K562 (cell line): ENCODE results near the gene XRCC5. TPM values are rescaled to one million over a fixed set of nuclear protein-coding genes. Genes with fewer than 3 reads are reported as not detected.

ENCODE experiments used
- ATAC-seq: fragments of 200-7000 bp; cut with Tn5 transposase; 3 replicates; pipeline ENCODE4 v1.9.1; 2020; ENCODE audit warnings: moderate library complexity
- BruUV-seq: library from RNA; stranded (reverse); fragments of 400-500 nt; replicated peaks from 2 replicates; lab custom pipeline; 2021; lab: Mats Ljungman, UMichigan
- CTCF ChIA-PET: fragments of 300-600 bp; formaldehyde crosslinking; extraction: SDS; loops from one replicate; lab custom pipeline; 2021; ENCODE audit warnings: low intra/inter-chr PET ratio; lab: Yijun Ruan, JAX
- POLR2A ChIA-PET: fragments of 300-600, 350-650 bp; sonication (Branson Sonifier 250); formaldehyde crosslinking; extraction: SDS; loops from one replicate; lab custom pipeline; 2021; ENCODE audit warnings: antibody characterized with exemption, inconsistent platforms; lab: Yijun Ruan, JAX
- DNase-seq, 4 experiments: peaks; one replicate each; pipeline versions ENCODE4 v3.0.0 to v3.0.0-alpha.2; 2011 to 2018; ENCODE audit warnings: low spot score in 3 of 4, mixed read lengths in 3 of 4; ENCODE audit errors: extremely low read depth in 1 of 4
- FAIRE-seq: peaks from 2 replicates; lab custom pipeline; 2011; peaks lifted over from hg19 to GRCh38; lab: Jason Lieb, UNC
- H2AFZ ChIP-seq: 2 replicates; pipeline ENCODE4 v1.6.0; 2011; ENCODE audit warnings: low read depth, low read length, control low read depth, inconsistent platforms
- H3K27ac ChIP-seq: fragments of 200-600 bp; 3 replicates; pipeline ENCODE4 v1.8.0; 2011; ENCODE audit warnings: low read depth, mild to moderate bottlenecking, control low read depth, inconsistent platforms, low read length, moderate library complexity, mixed read lengths; ENCODE audit errors: extremely low read depth
- H3K27me3 ChIP-seq, 2 experiments: fragments of 300-600 bp in 1 of 2; 2 replicates in 1 of 2; 3 replicates in 1 of 2; pipeline versions ENCODE4 v1.6.0 to v1.8.0; 2011; ENCODE audit warnings: inconsistent platforms in 2 of 2, low read length in 2 of 2, mild to moderate bottlenecking in 1 of 2, mixed read lengths in 1 of 2, moderate library complexity in 1 of 2; ENCODE audit not compliant: control insufficient read depth in 2 of 2, insufficient read depth in 2 of 2
- H3K36me3 ChIP-seq: fragments of 300-600 bp; 3 replicates; pipeline ENCODE4 v1.8.0; 2011; ENCODE audit warnings: mild to moderate bottlenecking, low read length, inconsistent platforms; ENCODE audit not compliant: control insufficient read depth, insufficient read depth
- H3K4me1 ChIP-seq, 2 experiments: fragments of 200-600 bp in 1 of 2; replicated peaks in 1 of 2; 2 replicates in 1 of 2; 3 replicates in 1 of 2; pipeline versions ENCODE4 v1.5.1 to v1.8.0; 2011; ENCODE audit warnings: inconsistent platforms in 2 of 2, low read length in 2 of 2, mild to moderate bottlenecking in 1 of 2, mixed read lengths in 1 of 2, moderate library complexity in 1 of 2; ENCODE audit not compliant: control insufficient read depth in 2 of 2, insufficient read depth in 2 of 2
- H3K4me2 ChIP-seq: 2 replicates; pipeline ENCODE4 v1.6.1; 2011; ENCODE audit warnings: low read length, control low read depth, inconsistent platforms, mixed read lengths; ENCODE audit not compliant: insufficient read depth
- H3K4me3 ChIP-seq: fragments of 200-600 bp; sonication (generic), shearing (Covaris generic); 2 replicates; pipeline ENCODE4 v1.5.1; 2016; ENCODE audit warnings: control low read depth, inconsistent platforms
- H3K79me2 ChIP-seq: fragments of 200-600 bp; 3 replicates; pipeline ENCODE4 v1.8.0; 2011; ENCODE audit warnings: low read length, inconsistent platforms; ENCODE audit not compliant: control insufficient read depth, insufficient read depth
- H3K9ac ChIP-seq, 2 experiments: 2 replicates each; pipeline versions ENCODE4 v1.6.0 to v1.6.1; 2011; ENCODE audit warnings: low read depth in 2 of 2, low read length in 2 of 2, control low read depth in 1 of 2, inconsistent platforms in 1 of 2, mild to moderate bottlenecking in 1 of 2, mixed read lengths in 1 of 2; ENCODE audit not compliant: insufficient read depth in 1 of 2
- H3K9me1 ChIP-seq: one replicate; pipeline ENCODE4 v1.6.0; 2011; ENCODE audit warnings: inconsistent platforms, mild to moderate bottlenecking, low read length, moderate library complexity; ENCODE audit not compliant: control insufficient read depth, insufficient read depth
- H3K9me3 ChIP-seq: replicated peaks from 2 replicates; pipeline ENCODE4 v1.5.1; 2011; ENCODE audit warnings: low read depth, low read length, inconsistent platforms; ENCODE audit not compliant: control insufficient read depth, insufficient read depth
- H4K20me1 ChIP-seq: replicated peaks from 2 replicates; pipeline ENCODE4 v1.6.1; 2011; ENCODE audit warnings: low read length, inconsistent platforms, mixed read lengths; ENCODE audit not compliant: control insufficient read depth, insufficient read depth
- ARID1B ChIP-seq: fragments of 450-650 bp; IDR thresholded peaks from 2 replicates; pipeline ENCODE4 v1.6.1; 2016; ENCODE audit warnings: antibody characterized with exemption, mild to moderate bottlenecking, inconsistent platforms
- CC2D1A ChIP-seq: fragments of 450-650 bp; IDR thresholded peaks from 2 replicates; pipeline ENCODE4 v1.6.1; 2017; ENCODE audit warnings: mild to moderate bottlenecking
- GABPB2 ChIP-seq: fragments of 250-450 bp; sonication (Bioruptor Pico); conservative IDR thresholded peaks from 2 replicates; pipeline ENCODE4 v1.5.1; 2021; ENCODE audit warnings: mild to moderate bottlenecking
- JUND ChIP-seq, 2 experiments: IDR thresholded peaks; 2 replicates in 1 of 2; 3 replicates in 1 of 2; pipeline ENCODE4 v1.6.1; 2011; ENCODE audit warnings: borderline replicate concordance in 2 of 2, low read depth in 2 of 2, low read length in 2 of 2, improper control_type of control experiment in 1 of 2, missing biosample characterization in 1 of 2, missing genetic modification characterization in 1 of 2, missing genetic modification reagents in 1 of 2
- NFYB ChIP-seq: IDR thresholded peaks from 2 replicates; pipeline ENCODE4 v1.6.1; 2011; ENCODE audit warnings: mild to moderate bottlenecking, moderate library complexity; ENCODE audit not compliant: insufficient read length; ENCODE audit errors: extremely low read depth
- PHF21A ChIP-seq: fragments of 450-650 bp; IDR thresholded peaks from 2 replicates; pipeline ENCODE4 v1.6.1; 2017; ENCODE audit warnings: low read depth, borderline replicate concordance
- POLR2AphosphoS2 ChIP-seq: IDR thresholded peaks from 2 replicates; pipeline ENCODE4 v1.6.1; 2012; ENCODE audit warnings: low read length, improper control_type of control experiment
- SMAD1 ChIP-seq: fragments of 150-350 bp; IDR thresholded peaks from 2 replicates; pipeline ENCODE4 v1.6.1; 2014; ENCODE audit warnings: low read length, low read depth; ENCODE audit not compliant: partially characterized antibody
- SP1 ChIP-seq: sonication (generic); formaldehyde crosslinking; IDR thresholded peaks from 2 replicates; pipeline ENCODE4 v1.8.1; 2022; ENCODE audit warnings: mild to moderate bottlenecking, missing genetic modification reagents
- SRSF1 ChIP-seq: fragments of 200-400 bp; formaldehyde crosslinking; IDR thresholded peaks from 2 replicates; pipeline ENCODE4 v1.6.1; 2017; ENCODE audit warnings: mild to moderate bottlenecking, low read depth, low read length, moderate library complexity
- ZEB2 ChIP-seq: fragments of 450-650 bp; IDR thresholded peaks from 2 replicates; pipeline ENCODE4 v1.6.1; 2016
- ZNF57 ChIP-seq: fragments of 450-650 bp; formaldehyde crosslinking; IDR thresholded peaks from 2 replicates; pipeline ENCODE4 v1.4.0; 2020; ENCODE audit warnings: mild to moderate bottlenecking, moderate library complexity
- WGBS: fragments of 100-300 bp; shearing (Covaris generic); methylation state at CpG from one replicate; pipeline ENCODE4 v1.1.6; 2016; ENCODE audit warnings: low coverage, mixed read lengths; ENCODE audit not compliant: insufficient coverage; ENCODE audit errors: missing lambda C conversion rate; 5-methylcytosine and 5-hydroxymethylcytosine counted together
- in situ Hi-C: fragments of 300-500 bp; cut with MboI; formaldehyde crosslinking; loops from 4 replicates; pipeline ENCODE4 v1.15.0; 2018; ENCODE audit warnings: inconsistent platforms, mixed read lengths
- intact Hi-C: fragments of 100-400 bp; cut with micrococcal nuclease; formaldehyde crosslinking; loops from 2 replicates; pipeline ENCODE4 v1.14.2; 2022
- polyA plus RNA-seq, 8 experiments: library from polyadenylated mRNA; depleted of rRNA in 4 of 8; stranded (reverse) in 5 of 8; unstranded in 3 of 8; fragments of >200 nt; fragmentation: Nextera tagmentation in 2 of 8; fragmentation: Illumina TruSeq in 1 of 8; extraction: Ambion mirVana in 2 of 8; extraction: Trizol in 1 of 8; gene quantifications; 2 replicates each; pipeline versions ENCODE4 v1.2.1 to v1.2.3, GENCODE V29; 2011 to 2014; ENCODE audit warnings: inconsistent platforms in 1 of 8, missing spikeins in 1 of 8
- total RNA-seq, 7 experiments: library from RNA; depleted of rRNA in 6 of 7; stranded (reverse); fragments of >200 nt in 6 of 7; fragmentation: Illumina TruSeq in 2 of 7; extraction: Trizol in 2 of 7; gene quantifications; 2 replicates each; pipeline versions ENCODE4 v1.2.1 to v1.2.3, GENCODE V29; 2011 to 2021; ENCODE audit warnings: low replicate concordance in 1 of 7

The XRCC5 gene
- total and polyA plus RNA-seq, 9 of the 15 experiments (the other 6 are each of a cell fraction or from before 2014, with no cell fraction given), result 168 to 551 (median 297) TPM

DNA sequence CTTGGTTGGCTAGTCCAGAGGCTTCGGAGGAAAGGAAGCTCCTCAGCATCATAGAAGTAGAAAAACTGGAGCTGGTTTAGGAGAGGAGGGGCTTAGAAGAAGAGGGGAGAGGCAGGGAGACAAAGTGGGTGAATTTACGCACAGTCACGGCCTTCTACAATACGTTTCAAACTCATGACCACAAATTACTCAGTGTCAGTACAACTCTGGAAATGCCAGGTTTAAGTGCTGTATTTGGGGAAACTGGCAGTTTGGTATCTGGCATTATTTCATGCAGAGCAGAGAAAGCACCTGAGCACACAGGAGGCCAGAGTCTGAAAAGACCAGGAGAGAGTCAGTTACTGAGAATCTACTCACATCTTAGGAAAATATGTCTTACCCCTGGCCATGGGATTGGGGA lies 55.4 kb downstream of the XRCC5 start:
- TF ChIP-seq ARID1B (no peak), SRSF1 (no peak), SMAD1 (no peak), PHF21A (no peak), CC2D1A (no peak)
- DNase-seq, result no peak
- no peak for FAIRE-seq
- no peaks in the 10 kb centered on the region for H3K9me1 ChIP-seq
- WGBS, result 81% methylated on average over 4 of the region's 4 CpGs
- H3K9ac ChIP-seq, result no peak overlapping the region
- no peak overlapping the region for H3K4me2 ChIP-seq
- H3K79me2 ChIP-seq, result peaks cover 3% of the 10 kb centered on the region; the same call in 1 of the 3 replicates
- H3K27me3 ChIP-seq, result no peaks in the 10 kb centered on the region
- H4K20me1 ChIP-seq, result no peaks in the 10 kb centered on the region
- ChIA-PET CTCF (no interaction called here), POLR2A (interaction anchor here (1.2 kb wide), 1 partner anchor 15 kb away, joined by 4 read pairs; no protein-coding TSS in a partner anchor)
- H2AFZ ChIP-seq, result no peak overlapping the region
- no TSS peak for BruUV-seq
- in situ Hi-C loops, result no loop called here
- ATAC-seq, result no peak
- no peaks in the 10 kb centered on the region for H3K9me3 ChIP-seq
- H3K27ac ChIP-seq, result no peak overlapping the region
- H3K36me3 ChIP-seq, result peaks cover 95% of the 10 kb centered on the region
- intact Hi-C loops, result no loop called here
- no peak overlapping the region for H3K4me3 ChIP-seq
- H3K4me1 ChIP-seq, result no peaks in the 10 kb centered on the region

DNA sequence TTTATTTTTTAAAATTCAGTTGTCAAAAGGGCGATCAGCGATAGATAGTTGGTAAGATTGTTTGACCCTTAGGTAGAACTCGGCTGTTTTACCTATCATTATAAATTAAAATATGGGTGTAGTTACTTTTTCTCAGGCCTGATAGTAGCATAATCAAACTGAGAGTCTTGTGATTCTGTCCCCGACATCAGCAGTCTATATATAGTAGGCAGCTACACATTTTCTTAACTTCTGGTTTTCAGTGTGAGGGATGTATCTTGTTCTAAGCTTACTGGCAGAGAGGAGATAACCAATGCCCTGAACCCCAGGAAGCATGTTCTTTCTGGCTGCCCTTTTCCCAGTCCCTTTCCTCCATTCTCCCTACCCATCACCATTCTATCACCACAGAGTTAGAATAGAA lies 56.6 kb downstream of the XRCC5 start:
- in situ Hi-C loops, result no loop called here

More for the DNA sequence above, 56.6 kb downstream of the XRCC5 start:
- Histone ChIP-seq H2AFZ (no peak overlapping the region), H3K79me2 (peaks cover 5% of the 10 kb centered on the region; the same call in 1 of the 3 replicates), H3K36me3 (peaks cover 93% of the 10 kb centered on the region), H3K4me2 (no peak overlapping the region), H3K4me1 (no peaks in the 10 kb centered on the region), H3K9me1 (no peaks in the 10 kb centered on the region), H3K4me3 (no peak overlapping the region), H3K27me3 (no peaks in the 10 kb centered on the region), H3K27ac (no peak overlapping the region), H4K20me1 (no peaks in the 10 kb centered on the region), H3K9me3 (no peaks in the 10 kb centered on the region), H3K9ac (no peak overlapping the region)
- no TSS peak for BruUV-seq
- intact Hi-C loops, result no loop called here
- ATAC-seq (no peak), FAIRE-seq (no peak), DNase-seq (no peak)
- CTCF ChIA-PET, result no interaction called here
- POLR2A ChIA-PET, result no interaction called here
- no peak for TF ChIP-seq JUND (IDR thresholded peaks at IDR 0.05; ENCODE audit: borderline replicate concordance, low read depth, low read length)
- no peak for TF ChIP-seq JUND (tag; IDR thresholded peaks at IDR 0.05; ENCODE audit: borderline replicate concordance, low read depth, low read length)
- no peak for TF ChIP-seq SP1 (CRISPR knock-in tag)
- no peak for TF ChIP-seq ZEB2
- TF ChIP-seq NFYB, result no peak
- no peak for TF ChIP-seq GABPB2
- no peak for TF ChIP-seq POLR2AphosphoS2
- TF ChIP-seq ZNF57 (CRISPR knock-in tag), result no peak
- WGBS, result 86% methylated on average over 4 of the region's 4 CpGs
